ENCODE data around the gene HVCN1.

HVCN1 gene

DNA sequence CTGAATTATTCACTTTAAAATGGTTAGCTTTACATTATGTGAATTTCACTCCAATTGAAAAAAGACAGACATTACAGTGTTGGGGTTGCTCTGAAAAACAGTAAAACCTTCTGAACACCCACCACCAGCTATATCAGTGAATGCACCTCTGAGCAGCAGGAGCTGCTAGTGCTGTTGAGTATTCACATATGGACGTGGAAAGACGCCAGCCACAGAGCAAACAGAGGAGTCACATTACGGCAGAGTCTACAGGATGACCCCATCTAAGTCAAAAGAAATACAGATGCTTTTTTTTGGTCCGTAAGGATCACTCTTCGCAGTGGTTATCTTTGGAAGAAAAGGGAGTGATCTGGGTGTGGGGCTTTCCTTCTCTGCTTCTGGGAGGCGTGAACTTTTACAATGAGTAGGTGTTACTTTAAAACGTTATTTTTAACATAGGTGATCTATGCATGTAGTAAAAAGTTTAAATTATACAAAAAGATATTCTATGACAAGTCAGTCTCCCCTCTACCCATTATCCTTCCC, 4.5 kb downstream of the HVCN1 start:
- TF ChIP-seq FOXP2 (optimal IDR thresholded peaks at IDR 0.05; ENCODE audit: borderline replicate concordance, extremely low read depth, extremely low read length, insufficient read depth) (no peak), TAF1 (IDR thresholded peaks at IDR 0.05; ENCODE audit: borderline replicate concordance, insufficient read depth, low read length) (no peak), SIN3A (IDR thresholded peaks at IDR 0.05; ENCODE audit: borderline replicate concordance, insufficient read depth, low read length) (no peak), POLR2AphosphoS5 (IDR thresholded peaks at IDR 0.05; ENCODE audit: low read depth, low read length) (no peak)
- TF ChIP-seq, protein P1, sequence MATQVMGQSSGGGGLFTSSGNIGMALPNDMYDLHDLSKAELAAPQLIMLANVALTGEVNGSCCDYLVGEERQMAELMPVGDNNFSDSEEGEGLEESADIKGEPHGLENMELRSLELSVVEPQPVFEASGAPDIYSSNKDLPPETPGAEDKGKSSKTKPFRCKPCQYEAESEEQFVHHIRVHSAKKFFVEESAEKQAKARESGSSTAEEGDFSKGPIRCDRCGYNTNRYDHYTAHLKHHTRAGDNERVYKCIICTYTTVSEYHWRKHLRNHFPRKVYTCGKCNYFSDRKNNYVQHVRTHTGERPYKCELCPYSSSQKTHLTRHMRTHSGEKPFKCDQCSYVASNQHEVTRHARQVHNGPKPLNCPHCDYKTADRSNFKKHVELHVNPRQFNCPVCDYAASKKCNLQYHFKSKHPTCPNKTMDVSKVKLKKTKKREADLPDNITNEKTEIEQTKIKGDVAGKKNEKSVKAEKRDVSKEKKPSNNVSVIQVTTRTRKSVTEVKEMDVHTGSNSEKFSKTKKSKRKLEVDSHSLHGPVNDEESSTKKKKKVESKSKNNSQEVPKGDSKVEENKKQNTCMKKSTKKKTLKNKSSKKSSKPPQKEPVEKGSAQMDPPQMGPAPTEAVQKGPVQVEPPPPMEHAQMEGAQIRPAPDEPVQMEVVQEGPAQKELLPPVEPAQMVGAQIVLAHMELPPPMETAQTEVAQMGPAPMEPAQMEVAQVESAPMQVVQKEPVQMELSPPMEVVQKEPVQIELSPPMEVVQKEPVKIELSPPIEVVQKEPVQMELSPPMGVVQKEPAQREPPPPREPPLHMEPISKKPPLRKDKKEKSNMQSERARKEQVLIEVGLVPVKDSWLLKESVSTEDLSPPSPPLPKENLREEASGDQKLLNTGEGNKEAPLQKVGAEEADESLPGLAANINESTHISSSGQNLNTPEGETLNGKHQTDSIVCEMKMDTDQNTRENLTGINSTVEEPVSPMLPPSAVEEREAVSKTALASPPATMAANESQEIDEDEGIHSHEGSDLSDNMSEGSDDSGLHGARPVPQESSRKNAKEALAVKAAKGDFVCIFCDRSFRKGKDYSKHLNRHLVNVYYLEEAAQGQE (IDR thresholded peaks at IDR 0.05; ENCODE audit: insufficient read depth in 1 of 2, low read depth in 2 of 2, low read length in 2 of 2): no peak

DNA sequence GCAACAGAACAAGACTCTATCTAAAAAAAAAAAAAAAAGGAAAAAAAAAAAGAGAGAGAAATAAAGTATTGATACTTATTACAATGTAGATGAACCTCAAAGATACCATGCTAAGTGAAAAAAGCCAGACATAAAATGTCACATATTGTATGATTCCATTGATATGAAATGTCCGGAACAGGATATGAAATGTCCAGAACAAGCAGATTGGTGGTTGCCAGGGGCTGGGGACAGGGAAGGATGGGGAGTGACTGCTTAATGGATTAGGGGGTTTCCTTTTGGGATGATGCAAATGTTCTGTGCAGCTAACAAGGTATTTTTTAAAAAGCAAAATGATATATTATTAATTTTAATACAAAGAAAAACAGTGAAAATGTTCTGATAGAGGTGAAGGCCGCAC, 5.0 kb downstream of the HVCN1 start:
- no peak for TF ChIP-seq SIN3A (IDR thresholded peaks at IDR 0.05; ENCODE audit: borderline replicate concordance, insufficient read depth, low read length)
- no peak for TF ChIP-seq POLR2AphosphoS5 (IDR thresholded peaks at IDR 0.05; ENCODE audit: low read depth, low read length)
- TF ChIP-seq FOXP2 (optimal IDR thresholded peaks at IDR 0.05; ENCODE audit: borderline replicate concordance, extremely low read depth, extremely low read length, insufficient read depth): no peak
- no peak for TF ChIP-seq TAF1 (IDR thresholded peaks at IDR 0.05; ENCODE audit: borderline replicate concordance, insufficient read depth, low read length)
- TF ChIP-seq, protein P1 (IDR thresholded peaks at IDR 0.05; ENCODE audit: insufficient read depth in 1 of 2, low read depth in 2 of 2, low read length in 2 of 2): no peak

DNA sequence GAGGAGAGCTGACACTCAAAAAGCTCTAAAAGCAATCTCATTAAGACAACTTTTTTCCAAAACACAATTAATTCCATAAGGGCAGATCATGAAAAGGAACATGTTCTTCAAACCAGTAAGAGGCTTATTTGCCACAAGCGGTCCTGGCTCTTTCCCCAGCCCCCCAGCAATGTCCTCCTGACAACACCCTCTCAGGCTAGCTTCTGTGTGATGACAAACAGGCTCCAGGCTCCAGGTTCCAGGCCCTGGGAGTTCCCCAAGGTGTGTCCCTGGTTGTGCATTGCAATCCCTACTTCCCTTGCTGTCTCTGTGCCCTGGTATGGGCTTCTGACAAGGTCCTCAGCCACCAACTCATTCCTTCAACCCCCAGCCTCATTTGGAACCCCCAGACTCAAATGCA, 8.9 kb downstream of the HVCN1 start:
- TF ChIP-seq FOXP2 (optimal IDR thresholded peaks at IDR 0.05; ENCODE audit: borderline replicate concordance, extremely low read depth, extremely low read length, insufficient read depth) (no peak), POLR2AphosphoS5 (IDR thresholded peaks at IDR 0.05; ENCODE audit: low read depth, low read length) (no peak), TAF1 (IDR thresholded peaks at IDR 0.05; ENCODE audit: borderline replicate concordance, insufficient read depth, low read length) (no peak), SIN3A (IDR thresholded peaks at IDR 0.05; ENCODE audit: borderline replicate concordance, insufficient read depth, low read length) (no peak)

DNA sequence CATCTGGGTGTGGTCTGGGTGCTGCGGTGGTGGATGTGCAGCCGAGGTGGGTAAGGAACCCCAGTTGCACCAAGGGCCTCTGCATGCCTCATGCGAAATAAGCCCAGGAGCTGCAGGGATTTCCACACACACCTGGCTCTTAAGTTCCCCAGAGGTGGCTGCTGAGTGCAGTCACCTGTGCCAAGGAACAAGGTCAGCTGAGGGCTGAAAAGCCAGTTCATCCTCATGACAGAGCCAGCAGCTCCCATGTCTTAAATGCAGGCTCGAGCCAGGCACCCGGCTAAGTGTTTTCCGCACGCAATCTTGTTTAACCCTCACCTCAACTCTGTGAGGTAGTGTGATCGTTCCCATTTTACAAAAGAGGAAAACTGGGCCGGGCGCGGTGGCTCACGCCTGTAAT, 9.7 kb downstream of the HVCN1 start:
- TF ChIP-seq SIN3A (IDR thresholded peaks at IDR 0.05; ENCODE audit: borderline replicate concordance, insufficient read depth, low read length) (no peak), POLR2AphosphoS5 (IDR thresholded peaks at IDR 0.05; ENCODE audit: low read depth, low read length) (no peak), FOXP2 (optimal IDR thresholded peaks at IDR 0.05; ENCODE audit: borderline replicate concordance, extremely low read depth, extremely low read length, insufficient read depth) (no peak), TAF1 (IDR thresholded peaks at IDR 0.05; ENCODE audit: borderline replicate concordance, insufficient read depth, low read length) (no peak)
- TF ChIP-seq, protein P1 (IDR thresholded peaks at IDR 0.05; ENCODE audit: insufficient read depth in 1 of 2, low read depth in 2 of 2, low read length in 2 of 2): no peak

DNA sequence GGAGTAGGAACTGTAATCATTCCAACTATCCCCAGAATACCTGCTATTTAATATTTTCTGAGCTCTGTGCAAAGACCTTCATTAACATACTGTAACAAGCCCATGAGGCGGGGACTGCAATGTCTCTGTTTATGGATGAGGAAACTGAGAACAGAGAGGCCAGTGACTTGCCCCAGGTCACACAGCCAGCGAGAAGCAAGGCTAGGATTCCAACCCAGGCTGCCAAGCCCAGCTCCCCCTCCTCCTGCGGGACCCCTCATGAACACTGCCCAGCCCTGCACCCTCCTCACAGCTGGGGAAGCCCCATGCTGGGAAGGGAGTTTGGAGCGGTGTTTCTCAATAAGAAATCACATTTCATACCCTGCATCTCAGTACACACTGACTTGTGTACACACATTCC, 10.9 kb downstream of the HVCN1 start:
- TF ChIP-seq SIN3A (IDR thresholded peaks at IDR 0.05; ENCODE audit: borderline replicate concordance, insufficient read depth, low read length) (no peak), FOXP2 (optimal IDR thresholded peaks at IDR 0.05; ENCODE audit: borderline replicate concordance, extremely low read depth, extremely low read length, insufficient read depth) (no peak), POLR2AphosphoS5 (IDR thresholded peaks at IDR 0.05; ENCODE audit: low read depth, low read length) (no peak), TAF1 (IDR thresholded peaks at IDR 0.05; ENCODE audit: borderline replicate concordance, insufficient read depth, low read length) (no peak)
- TF ChIP-seq, protein P1 (IDR thresholded peaks at IDR 0.05; ENCODE audit: insufficient read depth in 1 of 2, low read depth in 2 of 2, low read length in 2 of 2): no peak

Data from PFSK-1 (cell line).